ENCODE measurements around the gene FSD1L.

DNA sequence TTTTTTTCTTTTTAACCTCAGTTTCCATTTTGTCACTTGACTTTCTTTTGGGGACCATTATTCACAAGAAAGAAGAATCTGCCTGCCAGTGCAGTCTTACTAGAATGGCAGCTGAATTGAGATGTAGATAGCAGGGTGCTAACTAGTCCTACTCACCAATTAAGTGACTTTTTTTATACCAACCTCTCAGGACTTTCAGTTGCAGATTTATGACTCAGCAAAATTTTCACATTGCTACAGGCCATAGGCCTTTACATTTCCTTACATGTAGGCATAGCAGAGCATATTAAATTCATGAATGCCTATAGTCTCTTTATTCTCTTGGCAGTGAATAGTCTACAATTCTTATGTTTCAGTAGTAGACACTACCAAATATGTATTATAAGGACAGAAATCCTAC is 56.0 kb downstream of the FSD1L start:
- TF ChIP-seq, protein P1, sequence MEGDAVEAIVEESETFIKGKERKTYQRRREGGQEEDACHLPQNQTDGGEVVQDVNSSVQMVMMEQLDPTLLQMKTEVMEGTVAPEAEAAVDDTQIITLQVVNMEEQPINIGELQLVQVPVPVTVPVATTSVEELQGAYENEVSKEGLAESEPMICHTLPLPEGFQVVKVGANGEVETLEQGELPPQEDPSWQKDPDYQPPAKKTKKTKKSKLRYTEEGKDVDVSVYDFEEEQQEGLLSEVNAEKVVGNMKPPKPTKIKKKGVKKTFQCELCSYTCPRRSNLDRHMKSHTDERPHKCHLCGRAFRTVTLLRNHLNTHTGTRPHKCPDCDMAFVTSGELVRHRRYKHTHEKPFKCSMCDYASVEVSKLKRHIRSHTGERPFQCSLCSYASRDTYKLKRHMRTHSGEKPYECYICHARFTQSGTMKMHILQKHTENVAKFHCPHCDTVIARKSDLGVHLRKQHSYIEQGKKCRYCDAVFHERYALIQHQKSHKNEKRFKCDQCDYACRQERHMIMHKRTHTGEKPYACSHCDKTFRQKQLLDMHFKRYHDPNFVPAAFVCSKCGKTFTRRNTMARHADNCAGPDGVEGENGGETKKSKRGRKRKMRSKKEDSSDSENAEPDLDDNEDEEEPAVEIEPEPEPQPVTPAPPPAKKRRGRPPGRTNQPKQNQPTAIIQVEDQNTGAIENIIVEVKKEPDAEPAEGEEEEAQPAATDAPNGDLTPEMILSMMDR (conservative IDR thresholded peaks at IDR 0.05; ENCODE audit: low read depth in 2 of 2) = no peak
- TF ChIP-seq ZNF114 (CRISPR knock-in tag; IDR thresholded peaks at IDR 0.05) (no peak), EZH2 (IDR thresholded peaks at IDR 0.05; ENCODE audit: low read depth, unreplicated experiment) (no peak), POLR2AphosphoS5 (IDR thresholded peaks at IDR 0.05; ENCODE audit: low read depth) (no peak), CREB1 (CRISPR knock-in tag; IDR thresholded peaks at IDR 0.05; ENCODE audit: low read depth) (no peak)
